A549 treated with Mapracorat at 1 μM for 4 hours (cell line): ENCODE results near the gene ADCY9. TPM values are rescaled to one million over a fixed set of nuclear protein-coding genes. Genes with fewer than 3 reads are reported as not detected.

Source experiments
- total RNA-seq: library from RNA; stranded (reverse); fragments of 200-300 nt; extraction: Qiagen RNA extraction; gene quantifications from 5 replicates; pipeline ENCODE4 v1.2.3, GENCODE V29; 2022

ADCY9 gene
- 5.9 to 8.7 TPM (median 7.3 TPM) in 5 replicates for total RNA-seq

GRCh38 chr16:4116325-4117249, at the start of gene ADCY9:
ADCY9 (minus strand) TSS chr16:4116442; CDS start chr16:4115442, 1,000 bp downstream.

Other genes starting within 250 kb of the ADCY9 start
- 13.5 to 17.8 TPM (median 17.0 TPM) in 5 replicates for gene CREBBP, start 235.7 kb downstream of the ADCY9 start, total RNA-seq
- gene SRL, start 125.6 kb upstream of the ADCY9 start, total RNA-seq: 0.03 to 0.06 TPM (median 0.03 TPM) in 3 of 5 replicates, not detected in the others
- 12.3 to 19.9 TPM (median 16.7 TPM) in 5 replicates for gene TFAP4, start 156.6 kb upstream of the ADCY9 start, total RNA-seq
- 21.3 to 28.3 TPM (median 25.8 TPM) in 5 replicates for gene GLIS2, start 199.6 kb upstream of the ADCY9 start, total RNA-seq
- 63.5 to 78.0 TPM (median 70.8 TPM) in 5 replicates for gene PAM16, start 234.9 kb upstream of the ADCY9 start, total RNA-seq